ENCODE results near the gene TMPRSS9.
"Not testable (repeated sequence)": the region's sequence is repeated elsewhere in the genome, so short reads cannot be mapped to it uniquely, and the experiment has no call there.

Gene TMPRSS9

GRCh38 chr19:2443116-2443784 lies 83.2 kb downstream of the TMPRSS9 start:
- no peak for DNase-seq

GRCh38 chr19:2443785-2444182 lies 83.7 kb downstream of the TMPRSS9 start:
- no peak for DNase-seq

- DNase-seq = no peak
Observed at GRCh38 chr19:2444251-2445002, 84.4 kb downstream of the TMPRSS9 start.

- DNase-seq = no peak
Observed at GRCh38 chr19:2446381-2446780, 86.3 kb downstream of the TMPRSS9 start.

- no peak for DNase-seq
Observed at GRCh38 chr19:2449019-2449418, 89.0 kb downstream of the TMPRSS9 start.

DNA sequence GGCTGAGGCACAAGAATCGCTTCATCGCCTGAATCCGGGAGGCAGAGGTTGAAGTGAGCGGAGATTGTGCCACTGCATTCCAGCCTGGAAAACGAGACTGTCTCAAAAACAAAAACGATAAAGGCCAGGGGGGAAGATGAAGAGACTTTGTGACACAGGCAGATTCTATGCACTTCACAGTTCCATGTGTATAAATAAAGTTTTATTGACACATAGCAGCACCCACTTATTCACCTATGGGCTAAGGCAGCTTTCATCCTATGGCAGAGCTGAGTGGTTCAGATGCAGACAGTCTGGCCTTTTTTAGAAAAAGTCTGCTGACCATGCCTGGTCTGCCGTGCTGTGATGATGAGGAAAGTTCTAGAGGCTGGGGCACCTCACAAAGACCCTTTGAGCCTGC lies 91.1 kb downstream of the TMPRSS9 start:
- no peak for DNase-seq

DNA sequence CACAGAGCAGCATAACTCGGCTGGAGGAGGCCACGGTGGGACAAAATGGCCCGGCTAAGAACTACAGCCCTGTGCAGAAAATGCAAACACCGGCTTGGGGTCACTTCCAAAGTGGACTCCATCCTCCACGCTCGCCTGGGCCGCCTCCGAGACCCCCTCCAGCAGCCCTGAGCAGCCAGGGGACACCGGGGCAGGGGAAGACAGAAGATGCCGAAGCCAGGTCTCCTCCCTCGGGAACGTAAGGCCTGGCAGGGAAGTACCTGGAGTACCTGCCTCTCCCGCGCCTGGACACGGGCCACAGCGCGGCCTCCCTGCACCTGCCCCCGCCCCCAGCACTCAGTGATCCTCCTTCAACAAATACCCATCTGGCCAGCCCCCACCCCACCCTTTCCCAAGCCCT lies 91.7 kb downstream of the TMPRSS9 start:
- DNase-seq = no peak

- DNase-seq = no peak
Observed at GRCh38 chr19:2453431-2454025, 93.5 kb downstream of the TMPRSS9 start.

GRCh38 chr19:2454199-2454961 lies 94.3 kb downstream of the TMPRSS9 start:
- DNase-seq = no peak

GRCh38 chr19:2454962-2455850 lies 95.1 kb downstream of the TMPRSS9 start:
- no peak for DNase-seq

- peak; percentile 63 for DNase-seq
Observed at GRCh38 chr19:2455851-2456570, 95.9 kb downstream of the TMPRSS9 start.

GRCh38 chr19:2457394-2458037 lies 97.5 kb downstream of the TMPRSS9 start:
- no peak for DNase-seq

GRCh38 chr19:2458054-2458453 lies 98.0 kb downstream of the TMPRSS9 start:
- no peak for DNase-seq

DNA sequence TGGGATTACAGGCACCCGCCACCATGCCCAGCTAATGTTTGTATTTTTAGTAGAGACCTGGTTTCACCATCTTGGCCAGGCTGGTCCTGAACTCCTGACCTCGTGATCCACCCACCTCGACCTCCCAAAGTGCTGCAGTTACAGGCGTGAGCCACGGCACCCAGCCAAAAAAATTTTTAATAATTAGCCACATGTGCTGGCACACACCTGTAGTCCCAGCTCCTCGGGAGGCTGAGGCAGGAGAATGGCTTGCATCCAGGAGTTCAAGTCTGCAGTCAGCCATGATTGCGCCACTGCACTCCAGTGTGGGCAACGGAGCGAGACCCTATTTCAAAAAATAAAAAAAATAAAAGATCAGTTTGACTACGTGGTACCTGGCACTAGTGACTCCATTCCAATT lies 98.7 kb downstream of the TMPRSS9 start:
- not testable (repeated sequence) for DNase-seq

GRCh38 chr19:2460245-2460644 lies 100.2 kb downstream of the TMPRSS9 start:
- DNase-seq = no peak

- DNase-seq = peak; percentile 65
Observed at GRCh38 chr19:2461751-2462634, 101.9 kb downstream of the TMPRSS9 start.

GRCh38 chr19:2462635-2463421 lies 102.8 kb downstream of the TMPRSS9 start:
- no peak for DNase-seq

- not testable (repeated sequence) for DNase-seq
Observed at GRCh38 chr19:2463694-2464093, 103.6 kb downstream of the TMPRSS9 start.

DNA sequence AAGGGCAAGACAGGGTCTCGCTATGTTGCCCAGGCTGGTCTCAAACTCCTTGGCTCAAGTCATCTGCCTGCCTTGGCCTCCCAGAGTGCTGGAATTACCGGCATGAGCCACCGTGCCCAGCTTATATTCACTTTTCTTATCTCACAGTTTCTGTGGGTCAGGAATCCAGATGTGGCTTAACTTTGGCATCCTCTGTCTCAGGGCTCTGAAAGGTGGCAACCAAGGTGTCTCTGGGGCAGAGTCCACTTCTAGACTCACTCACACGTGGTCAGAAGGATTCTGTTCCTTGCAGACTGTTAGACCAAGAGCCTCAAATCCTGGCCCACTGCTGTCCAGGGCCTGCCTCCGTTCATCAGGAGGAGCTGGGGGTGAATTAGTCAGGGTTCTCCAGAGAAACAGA lies 104.3 kb downstream of the TMPRSS9 start:
- DNase-seq = no peak

Data from CD4-positive, alpha-beta T cell treated with Interleukin-21 for 1 hour (primary cell).